T-helper 1 cell treated with Interleukin-12 subunit alpha and Interleukin-12 subunit beta and Interleukin-4 antibody, amounts not matched to agents 30 ng/mL and 1 ng/mL, for 36 hours (primary cell): ENCODE data around the gene PTPMT1. TPM values are rescaled to one million over a fixed set of nuclear protein-coding genes. Genes with fewer than 3 reads are reported as not detected.
"Not testable (repeated sequence)": the region's sequence is repeated elsewhere in the genome, so short reads cannot be mapped to it uniquely, and the experiment has no call there.

Experiments
- intact Hi-C: fragments of 100-400 bp; cut with micrococcal nuclease; formaldehyde crosslinking; loops from one replicate; pipeline ENCODE4 v1.15.1; 2024
- total RNA-seq: library from RNA; stranded (reverse); gene quantifications from 2 replicates; pipeline ENCODE4 v1.2.3, GENCODE V29; 2022

PTPMT1 gene
- total RNA-seq, 1 donor from 2014 or later: 41.5 TPM

GRCh38 chr11:47545298-47545697 lies 20.1 kb upstream of the PTPMT1 start:
- intact Hi-C loops: no loop called here

DNA sequence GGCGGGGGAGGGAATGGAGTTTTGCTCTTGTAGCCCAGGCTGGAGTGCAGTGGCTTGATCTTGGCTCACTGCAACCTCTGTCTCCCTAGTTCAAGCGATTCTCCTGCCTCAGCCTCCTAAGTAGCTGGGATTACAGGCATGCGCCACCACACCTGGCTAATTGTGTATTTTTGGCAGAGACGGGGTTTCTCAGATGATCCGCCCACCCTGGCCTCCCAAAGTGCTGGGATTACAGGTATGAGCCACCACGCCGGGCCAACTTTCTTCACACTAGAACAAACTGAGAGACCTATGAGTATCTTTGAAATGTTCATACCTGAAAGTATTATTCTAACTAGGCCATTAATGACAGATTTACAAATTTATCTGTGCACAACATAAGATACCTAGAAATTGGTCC lies 19.1 kb upstream of the PTPMT1 start:
- intact Hi-C loops: not testable (repeated sequence)

- intact Hi-C loops: loop anchor here (5.0 to 10.0 kb wide), 4 partner anchors 63 to 933 kb away; partner anchors contain the start of genes ATG13, HARBI1 and SLC39A13
Measured at GRCh38 chr11:47550288-47551047, 14.9 kb upstream of the PTPMT1 start.

- intact Hi-C loops: loop anchor here (5.0 to 10.0 kb wide), 4 partner anchors 64 to 934 kb away; partner anchors contain the start of genes ATG13, HARBI1 and SLC39A13
Measured at GRCh38 chr11:47551086-47551485, 14.3 kb upstream of the PTPMT1 start.

DNA sequence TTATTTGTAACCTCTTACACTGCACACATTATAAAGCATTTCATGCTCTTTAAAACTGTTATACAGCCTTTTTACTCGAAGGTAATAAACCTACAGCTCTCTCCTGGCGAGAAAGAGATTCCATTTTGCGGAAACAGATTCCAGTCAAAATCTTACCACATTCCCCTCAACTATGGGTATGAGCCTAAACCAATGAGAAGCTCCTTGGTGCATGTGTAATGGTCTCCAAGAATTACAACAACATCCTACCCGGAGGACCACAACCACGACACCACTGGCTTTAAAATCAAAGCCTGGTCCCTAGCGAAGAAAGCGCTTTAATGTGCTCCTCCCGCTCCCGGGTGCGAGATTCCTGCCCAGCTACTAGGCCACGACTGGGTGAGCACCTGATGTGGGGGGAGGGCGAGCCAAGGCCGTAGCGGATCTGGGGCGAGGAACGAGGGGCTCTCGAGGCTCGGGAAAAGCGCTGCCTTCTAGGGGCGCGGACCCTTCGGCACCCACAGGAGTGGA lies 13.3 kb upstream of the PTPMT1 start:
- intact Hi-C loops: loop anchor here (2.0 to 10.0 kb wide), 5 partner anchors 43 to 935 kb away; partner anchors contain the start of genes ATG13, HARBI1 and SLC39A13

DNA sequence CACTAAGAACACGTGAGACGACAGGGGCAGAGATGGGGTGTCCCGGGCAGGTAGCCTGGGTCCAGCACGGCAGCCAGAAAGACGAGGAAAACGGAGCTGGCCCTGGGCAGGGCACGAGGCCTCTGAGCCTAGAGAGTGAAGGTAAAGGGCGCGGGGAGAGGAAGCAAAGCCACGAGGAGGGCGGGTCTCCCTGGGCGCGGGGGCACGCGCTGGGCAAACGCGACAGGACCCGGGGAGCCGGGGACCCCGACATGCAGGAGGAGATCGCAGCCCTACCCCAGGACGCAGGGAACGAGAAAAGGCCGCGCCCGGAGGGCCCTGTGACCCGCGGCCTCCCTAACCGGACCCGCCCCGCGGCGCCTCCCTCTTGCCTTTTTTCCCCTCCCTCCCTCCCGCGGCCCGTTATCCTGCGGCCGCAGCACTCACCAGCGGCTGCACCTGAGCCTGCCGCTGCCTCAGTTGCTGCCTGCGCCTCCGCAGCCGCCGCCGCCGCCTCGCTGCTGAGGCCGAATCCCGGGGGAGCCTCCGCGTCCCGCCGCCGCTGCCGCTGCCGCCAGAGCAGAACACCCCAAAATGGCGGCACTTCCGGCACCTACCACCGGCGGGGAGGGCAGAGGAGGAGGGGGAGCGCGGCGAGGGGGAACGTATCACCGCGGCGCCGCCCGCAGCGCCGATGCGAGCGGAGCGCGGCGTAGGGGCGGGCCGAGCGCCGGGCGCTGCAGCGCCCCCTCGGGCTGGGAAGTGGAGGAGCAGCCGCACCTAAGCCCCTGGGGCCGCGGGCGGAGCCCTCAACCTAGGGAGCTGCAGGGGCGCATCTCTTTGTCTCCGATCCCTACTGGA lies 12.6 kb upstream of the PTPMT1 start, which contains the start of gene CELF1:
TSS of gene CELF1 (minus strand) at position 567 of the 840 bp plus-strand sequence. CDS start 53,609 bp downstream, outside the sequence.
- intact Hi-C loops: loop anchor here (1.0 to 10.0 kb wide), 17 partner anchors 13 to 935 kb away; partner anchors contain the start of genes AGBL2, ARHGAP1, ATG13 and DDB2

DNA sequence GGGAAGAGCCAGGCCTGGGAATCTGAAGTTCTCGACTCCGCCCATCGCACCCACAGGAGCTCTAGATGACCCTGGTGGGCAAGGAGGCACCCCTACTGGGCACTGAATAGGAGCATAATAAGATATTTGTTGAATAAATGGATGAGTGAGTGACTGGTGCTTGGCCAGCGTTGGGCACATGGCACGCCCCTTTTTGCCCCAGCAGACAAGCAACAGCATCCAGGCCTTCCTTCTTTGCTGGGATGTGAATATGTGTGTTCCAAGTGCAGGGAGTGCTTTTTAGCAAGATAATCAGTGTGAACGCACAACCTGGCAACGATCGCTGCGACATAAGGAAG lies 12.0 kb upstream of the PTPMT1 start:
- intact Hi-C loops: loop anchor here (1.0 to 10.0 kb wide), 17 partner anchors 12 to 936 kb away; partner anchors contain the start of genes AGBL2, ARHGAP1, ATG13 and DDB2

DNA sequence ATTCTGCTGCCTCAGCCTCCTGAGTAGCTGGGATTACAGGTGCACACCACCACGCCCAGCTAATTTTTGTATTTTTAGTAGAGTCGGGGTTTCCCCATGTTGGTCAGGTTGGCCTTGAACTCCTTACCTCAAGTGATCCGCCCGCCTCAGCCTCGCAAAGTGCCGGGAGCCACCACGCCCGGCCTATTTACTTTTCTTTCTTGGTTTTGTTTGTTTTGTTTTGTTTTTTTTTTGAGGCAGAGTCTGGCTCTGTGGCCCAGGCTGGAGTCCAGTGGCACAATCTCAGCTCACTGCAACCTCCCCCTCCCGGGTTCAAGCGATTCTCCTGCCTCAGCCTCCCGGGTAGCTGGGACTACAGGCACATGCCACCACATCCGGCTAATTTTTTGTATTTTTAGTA lies 8.4 kb upstream of the PTPMT1 start:
- intact Hi-C loops: loop anchor here (10.0 kb wide), 1 partner anchor 448 kb away; no protein-coding TSS in a partner anchor

DNA sequence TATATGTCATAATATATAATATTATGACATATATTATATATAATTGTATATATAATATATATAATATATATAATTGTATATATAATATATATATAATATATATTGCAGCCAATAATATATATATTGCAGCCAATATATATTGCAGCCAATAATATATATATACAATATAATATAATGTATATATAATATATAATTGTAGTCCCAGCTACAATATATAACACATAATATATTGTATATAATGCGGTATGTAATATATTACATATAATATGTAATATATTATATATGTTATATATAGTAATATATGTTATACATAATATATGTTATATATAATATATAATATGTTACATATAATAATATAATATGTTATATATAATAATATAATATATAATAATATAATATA lies 6.7 kb upstream of the PTPMT1 start:
- intact Hi-C loops: loop anchor here (10.0 kb wide), 1 partner anchor 446 kb away; no protein-coding TSS in a partner anchor

DNA sequence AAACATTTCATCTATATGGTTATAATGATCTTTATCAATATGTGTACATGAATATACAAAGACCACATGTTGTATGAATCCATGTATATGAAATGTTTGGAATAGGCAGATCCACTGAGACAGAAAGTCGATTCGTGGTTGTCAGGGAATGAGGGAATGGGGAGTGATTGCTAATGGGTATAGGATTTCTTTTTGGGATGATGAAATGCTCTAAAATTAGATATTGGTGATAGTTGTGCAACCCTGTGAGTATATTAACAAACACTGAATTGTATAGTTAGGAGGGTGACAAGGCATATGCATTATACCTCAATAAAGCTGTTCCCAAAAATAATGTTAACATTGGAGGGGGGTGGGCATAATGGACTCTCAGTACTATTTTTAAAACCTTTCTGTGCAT lies 5.0 kb upstream of the PTPMT1 start:
- intact Hi-C loops: no loop called here

- intact Hi-C loops: not testable (repeated sequence)
Measured at GRCh38 chr11:47562393-47562792, 3.0 kb upstream of the PTPMT1 start.

- intact Hi-C loops: not testable (repeated sequence)
Measured at GRCh38 chr11:47564366-47564765, 1.0 kb upstream of the PTPMT1 start.

GRCh38 chr11:47564933-47565339 lies 463 bp upstream of the PTPMT1 start:
- intact Hi-C loops: loop anchor here (1.0 kb wide), 3 partner anchors 12 to 77 kb away; partner anchors contain the start of genes CELF1, KBTBD4 and MTCH2

DNA sequence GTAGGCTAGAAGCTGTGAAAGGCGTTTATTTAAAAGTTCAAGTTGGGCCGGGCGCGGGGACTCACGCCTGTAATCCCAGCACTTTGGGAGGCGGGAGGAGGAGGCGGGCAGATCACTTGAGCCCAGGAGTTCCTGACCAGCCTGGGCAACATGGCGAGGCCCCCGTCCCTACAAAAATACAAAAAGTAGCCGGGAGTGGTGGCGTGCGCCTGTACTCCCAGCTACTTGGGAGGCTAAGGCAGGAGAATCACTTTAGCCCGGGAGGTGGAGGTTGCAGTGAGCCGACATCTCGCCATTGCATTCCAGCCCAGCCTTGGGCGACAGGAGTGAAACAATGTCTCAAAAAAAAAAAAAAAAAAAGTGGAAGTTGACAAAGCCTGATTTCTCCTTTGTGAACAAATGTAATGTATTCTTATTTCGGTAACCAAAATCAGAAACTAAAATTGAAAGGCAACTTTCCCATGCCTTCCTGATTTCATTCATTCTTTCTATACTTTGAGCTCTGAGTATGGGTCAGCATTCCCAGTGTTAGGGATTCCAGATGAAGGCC lies 825 bp downstream of the PTPMT1 start:
- intact Hi-C loops: no loop called here

DNA sequence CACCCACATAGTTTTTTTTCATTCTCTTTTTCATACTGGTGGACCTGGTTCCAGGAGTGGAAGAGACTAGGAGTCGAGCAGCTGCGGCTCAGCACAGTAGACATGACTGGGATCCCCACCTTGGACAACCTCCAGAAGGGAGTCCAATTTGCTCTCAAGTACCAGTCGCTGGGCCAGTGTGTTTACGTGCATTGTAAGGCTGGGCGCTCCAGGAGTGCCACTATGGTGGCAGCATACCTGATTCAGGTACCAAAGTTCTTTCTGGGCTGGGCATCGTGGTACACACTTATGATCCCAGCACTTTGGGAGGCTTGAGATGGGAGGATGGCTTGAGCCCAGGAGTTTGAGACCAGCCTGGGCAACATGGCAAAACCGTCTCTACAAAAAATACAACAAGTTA lies 4.2 kb downstream of the PTPMT1 start:
- intact Hi-C loops: loop anchor here (1.0 kb wide), 1 partner anchor 28 kb away; no protein-coding TSS in a partner anchor

GRCh38 chr11:47570651-47571356 lies 5.4 kb downstream of the PTPMT1 start:
- intact Hi-C loops: no loop called here

GRCh38 chr11:47571357-47571729 lies 5.9 kb downstream of the PTPMT1 start:
- intact Hi-C loops: no loop called here

DNA sequence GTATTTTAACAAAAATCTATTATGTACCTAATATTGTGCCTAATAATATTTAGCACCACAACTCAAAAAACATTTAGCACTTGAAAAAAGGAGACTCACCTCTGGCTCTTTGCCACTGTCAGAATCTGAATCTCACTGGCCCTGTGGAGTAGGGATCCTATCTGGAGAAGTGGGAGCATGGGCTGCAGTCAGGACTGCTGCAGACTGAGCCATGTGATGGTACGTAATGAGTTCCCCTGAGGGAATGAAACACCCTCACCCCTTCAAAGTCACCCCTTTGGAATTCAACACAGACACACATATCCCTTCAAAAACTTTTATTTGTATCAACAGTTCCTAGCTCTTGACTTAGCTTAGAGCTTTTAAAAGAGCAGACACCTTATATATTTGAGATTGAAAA lies 6.5 kb downstream of the PTPMT1 start:
- intact Hi-C loops: no loop called here

DNA sequence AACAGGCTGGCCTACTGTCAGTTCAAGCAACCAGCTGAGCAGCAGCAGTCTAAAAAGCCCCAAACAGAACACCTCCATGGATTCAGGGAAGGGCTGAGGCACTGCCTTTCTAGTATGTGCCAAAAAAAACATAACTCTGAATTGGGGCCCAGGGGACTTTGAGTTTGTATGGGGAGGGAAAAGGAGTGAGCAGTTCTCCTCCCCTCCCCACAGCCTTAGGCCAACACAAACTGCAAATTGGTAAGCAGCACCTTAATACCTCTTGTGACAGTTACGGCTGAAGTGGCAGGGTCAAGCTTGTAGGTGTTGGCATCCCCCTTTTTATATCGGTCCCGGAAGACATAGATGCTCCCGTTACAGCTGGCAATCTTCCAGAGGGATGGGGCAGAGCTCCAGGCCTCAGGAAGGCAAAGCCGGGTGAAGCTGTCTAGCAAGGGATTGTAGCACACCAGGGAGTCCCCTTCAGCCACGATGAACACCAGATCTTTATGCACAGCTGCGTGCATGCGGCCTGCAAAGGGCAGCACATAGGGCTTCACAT lies 7.4 kb downstream of the PTPMT1 start:
- intact Hi-C loops: no loop called here

DNA sequence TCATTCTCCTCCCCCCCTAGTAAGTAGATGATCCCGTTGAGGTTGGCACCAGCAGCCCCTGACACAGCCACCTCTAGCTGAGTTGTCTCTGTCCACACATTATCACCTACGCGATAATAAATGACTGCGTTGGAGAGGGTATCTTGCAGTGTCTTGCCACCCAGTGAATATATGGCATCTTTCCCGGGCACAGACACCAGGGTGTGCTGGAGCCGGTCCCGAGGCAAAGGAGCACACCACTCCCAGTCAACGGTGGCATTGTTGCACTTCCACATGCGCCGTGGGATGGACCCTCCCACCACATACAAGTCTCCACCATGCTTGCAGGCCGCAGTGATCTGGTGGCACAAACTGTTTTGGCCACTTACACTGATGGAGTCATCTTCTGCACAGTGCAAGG lies 7.9 kb downstream of the PTPMT1 start:
- intact Hi-C loops: no loop called here
